WTC11 (cell line): ENCODE data around the gene SIN3A. TPM values are rescaled to one million over a fixed set of nuclear protein-coding genes. Genes with fewer than 3 reads are reported as not detected.
A peak's percentile ranks its signal among the peaks of the same experiment; 100 is the strongest.

Experiments
- ATF2 ChIP-seq: sonication (generic); formaldehyde crosslinking; IDR thresholded peaks from 2 replicates; pipeline ENCODE4 v1.8.1; 2022; ENCODE audit warnings: low read depth, missing genetic modification reagents, borderline replicate concordance
- E2F4 ChIP-seq: sonication (generic); formaldehyde crosslinking; IDR thresholded peaks from 2 replicates; pipeline ENCODE4 v1.8.1; 2022; ENCODE audit warnings: low read depth, mild to moderate bottlenecking, moderate library complexity, missing genetic modification reagents, borderline replicate concordance
- FOXK1 ChIP-seq: sonication (generic); formaldehyde crosslinking; IDR thresholded peaks from 2 replicates; pipeline ENCODE4 v1.8.0; 2022; ENCODE audit warnings: mild to moderate bottlenecking, moderate library complexity, missing genetic modification reagents
- FOXP4 ChIP-seq: sonication (generic); formaldehyde crosslinking; IDR thresholded peaks from 2 replicates; pipeline ENCODE4 v1.8.0; 2022; ENCODE audit warnings: mild to moderate bottlenecking, missing genetic modification reagents
- GABPB1 ChIP-seq: sonication (generic); formaldehyde crosslinking; IDR thresholded peaks from 2 replicates; pipeline ENCODE4 v1.8.1; 2023; ENCODE audit warnings: mild to moderate bottlenecking, missing genetic modification reagents
- GRHL2 ChIP-seq: fragments of 250-450 bp; sonication (Bioruptor Pico); IDR thresholded peaks from 2 replicates; pipeline ENCODE4 v1.8.0; 2022; ENCODE audit warnings: mild to moderate bottlenecking, moderate library complexity; ENCODE audit not compliant: insufficient replicate concordance, severe bottlenecking
- GTF2I ChIP-seq: fragments of 250-450 bp; sonication (Bioruptor Pico); conservative IDR thresholded peaks from 2 replicates; pipeline ENCODE4 v1.4.0; 2021; ENCODE audit warnings: mild to moderate bottlenecking
- MXD4 ChIP-seq: fragments of 250-450 bp; sonication (Bioruptor Pico); IDR thresholded peaks from 2 replicates; pipeline ENCODE4 v1.8.0; 2021; ENCODE audit warnings: mild to moderate bottlenecking, moderate library complexity, borderline replicate concordance
- NFE2L1 ChIP-seq: sonication (generic); formaldehyde crosslinking; IDR thresholded peaks from 2 replicates; pipeline ENCODE4 v1.8.1; 2023; ENCODE audit warnings: missing genetic modification reagents
- NFYB ChIP-seq: sonication (generic); formaldehyde crosslinking; conservative IDR thresholded peaks from 2 replicates; pipeline ENCODE4 v1.8.0; 2022; ENCODE audit warnings: low read depth, missing genetic modification reagents
- NR2C2 ChIP-seq: sonication (generic); formaldehyde crosslinking; IDR thresholded peaks from 2 replicates; pipeline ENCODE4 v1.8.0; 2022; ENCODE audit warnings: mild to moderate bottlenecking, missing genetic modification reagents
- OVOL2 ChIP-seq: fragments of 250-450 bp; sonication (Bioruptor Pico); IDR thresholded peaks from 2 replicates; pipeline ENCODE4 v1.9.0; 2021; ENCODE audit warnings: mild to moderate bottlenecking, borderline replicate concordance
- SMAD3 ChIP-seq: sonication (generic); formaldehyde crosslinking; IDR thresholded peaks from 2 replicates; pipeline ENCODE4 v1.8.0; 2022; ENCODE audit warnings: missing genetic modification reagents, mild to moderate bottlenecking, borderline replicate concordance
- TEAD1 ChIP-seq: sonication (generic); formaldehyde crosslinking; IDR thresholded peaks from 2 replicates; pipeline ENCODE4 v1.8.0; 2022; ENCODE audit warnings: mild to moderate bottlenecking, missing genetic modification reagents
- USF1 ChIP-seq: sonication (generic); formaldehyde crosslinking; IDR thresholded peaks from 2 replicates; pipeline ENCODE4 v1.8.0; 2022; ENCODE audit warnings: mild to moderate bottlenecking, missing genetic modification reagents
- USF2 ChIP-seq: sonication (generic); formaldehyde crosslinking; IDR thresholded peaks from 2 replicates; pipeline ENCODE4 v1.8.1; 2023; ENCODE audit warnings: mild to moderate bottlenecking, missing genetic modification reagents, moderate library complexity
- ZNF416 ChIP-seq: fragments of 250-450 bp; sonication (Bioruptor Pico); IDR thresholded peaks from 2 replicates; pipeline ENCODE4 v1.9.0; 2021; ENCODE audit warnings: mild to moderate bottlenecking, inconsistent platforms
- ZNF671 ChIP-seq: fragments of 250-450 bp; sonication (Bioruptor Pico); IDR thresholded peaks from 2 replicates; pipeline ENCODE4 v1.8.0; 2021; ENCODE audit warnings: mild to moderate bottlenecking
- ZSCAN18 ChIP-seq: fragments of 250-450 bp; sonication (Bioruptor Pico); IDR thresholded peaks from 2 replicates; pipeline ENCODE4 v2.1.2; 2022; ENCODE audit warnings: mild to moderate bottlenecking, moderate library complexity
- total RNA-seq: library from RNA; stranded (reverse); gene quantifications from 3 replicates; pipeline ENCODE4 v1.2.3, GENCODE V29; 2021
- TF ChIP-seq, protein P1 (sequence below): fragments of 250-450 bp; sonication (Bioruptor Pico); IDR thresholded peaks from 2 replicates; pipeline ENCODE4 v1.8.0; 2021; ENCODE audit warnings: mild to moderate bottlenecking
- TF ChIP-seq, protein P2 (sequence below): sonication (generic); formaldehyde crosslinking; IDR thresholded peaks from 2 replicates; pipeline ENCODE4 v1.8.1; 2023; ENCODE audit warnings: mild to moderate bottlenecking, missing genetic modification reagents, borderline replicate concordance
- TF ChIP-seq, protein P3 (sequence below): sonication (generic); formaldehyde crosslinking; conservative IDR thresholded peaks from 2 replicates; pipeline ENCODE4 v1.8.1; 2023; ENCODE audit warnings: mild to moderate bottlenecking, low read depth, missing genetic modification reagents, moderate library complexity

The SIN3A gene
- total RNA-seq, 1 experiment from 2014 or later: 113 TPM

GRCh38 chr15:75335705-75336355, 115.7 kb downstream of the SIN3A start, which contains the start of gene COMMD4 (continued):
- TF ChIP-seq E2F4 (CRISPR knock-in tag) (peak; percentile 84; the same call in 1 of the 2 replicates), GRHL2 (CRISPR knock-in tag) (no peak), MXD4 (CRISPR knock-in tag) (no peak), NR2C2 (CRISPR knock-in tag) (no peak), USF1 (CRISPR knock-in tag) (peak; percentile 99), NFE2L1 (CRISPR knock-in tag) (peak; percentile 69; the same call in 1 of the 2 replicates), ATF2 (CRISPR knock-in tag) (peak; percentile 42; the same call in 1 of the 2 replicates), FOXK1 (CRISPR knock-in tag) (peak; percentile 89), TEAD1 (CRISPR knock-in tag) (peak; percentile 84), GABPB1 (peak; percentile 76; the same call in 1 of the 2 replicates), NFYB (no peak), USF2 (CRISPR knock-in tag) (peak; percentile 99), ZSCAN18 (CRISPR knock-in tag) (no peak), SMAD3 (CRISPR knock-in tag) (peak; percentile 48; the same call in 1 of the 2 replicates), GTF2I (CRISPR knock-in tag) (no peak), FOXP4 (peak; percentile 43; the same call in 1 of the 2 replicates), ZNF416 (CRISPR knock-in tag) (no peak), ZNF671 (no peak), OVOL2 (CRISPR knock-in tag) (no peak)
- TF ChIP-seq, protein P1, sequence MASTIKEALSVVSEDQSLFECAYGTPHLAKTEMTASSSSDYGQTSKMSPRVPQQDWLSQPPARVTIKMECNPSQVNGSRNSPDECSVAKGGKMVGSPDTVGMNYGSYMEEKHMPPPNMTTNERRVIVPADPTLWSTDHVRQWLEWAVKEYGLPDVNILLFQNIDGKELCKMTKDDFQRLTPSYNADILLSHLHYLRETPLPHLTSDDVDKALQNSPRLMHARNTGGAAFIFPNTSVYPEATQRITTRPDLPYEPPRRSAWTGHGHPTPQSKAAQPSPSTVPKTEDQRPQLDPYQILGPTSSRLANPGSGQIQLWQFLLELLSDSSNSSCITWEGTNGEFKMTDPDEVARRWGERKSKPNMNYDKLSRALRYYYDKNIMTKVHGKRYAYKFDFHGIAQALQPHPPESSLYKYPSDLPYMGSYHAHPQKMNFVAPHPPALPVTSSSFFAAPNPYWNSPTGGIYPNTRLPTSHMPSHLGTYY: no peak
- TF ChIP-seq, protein P2, sequence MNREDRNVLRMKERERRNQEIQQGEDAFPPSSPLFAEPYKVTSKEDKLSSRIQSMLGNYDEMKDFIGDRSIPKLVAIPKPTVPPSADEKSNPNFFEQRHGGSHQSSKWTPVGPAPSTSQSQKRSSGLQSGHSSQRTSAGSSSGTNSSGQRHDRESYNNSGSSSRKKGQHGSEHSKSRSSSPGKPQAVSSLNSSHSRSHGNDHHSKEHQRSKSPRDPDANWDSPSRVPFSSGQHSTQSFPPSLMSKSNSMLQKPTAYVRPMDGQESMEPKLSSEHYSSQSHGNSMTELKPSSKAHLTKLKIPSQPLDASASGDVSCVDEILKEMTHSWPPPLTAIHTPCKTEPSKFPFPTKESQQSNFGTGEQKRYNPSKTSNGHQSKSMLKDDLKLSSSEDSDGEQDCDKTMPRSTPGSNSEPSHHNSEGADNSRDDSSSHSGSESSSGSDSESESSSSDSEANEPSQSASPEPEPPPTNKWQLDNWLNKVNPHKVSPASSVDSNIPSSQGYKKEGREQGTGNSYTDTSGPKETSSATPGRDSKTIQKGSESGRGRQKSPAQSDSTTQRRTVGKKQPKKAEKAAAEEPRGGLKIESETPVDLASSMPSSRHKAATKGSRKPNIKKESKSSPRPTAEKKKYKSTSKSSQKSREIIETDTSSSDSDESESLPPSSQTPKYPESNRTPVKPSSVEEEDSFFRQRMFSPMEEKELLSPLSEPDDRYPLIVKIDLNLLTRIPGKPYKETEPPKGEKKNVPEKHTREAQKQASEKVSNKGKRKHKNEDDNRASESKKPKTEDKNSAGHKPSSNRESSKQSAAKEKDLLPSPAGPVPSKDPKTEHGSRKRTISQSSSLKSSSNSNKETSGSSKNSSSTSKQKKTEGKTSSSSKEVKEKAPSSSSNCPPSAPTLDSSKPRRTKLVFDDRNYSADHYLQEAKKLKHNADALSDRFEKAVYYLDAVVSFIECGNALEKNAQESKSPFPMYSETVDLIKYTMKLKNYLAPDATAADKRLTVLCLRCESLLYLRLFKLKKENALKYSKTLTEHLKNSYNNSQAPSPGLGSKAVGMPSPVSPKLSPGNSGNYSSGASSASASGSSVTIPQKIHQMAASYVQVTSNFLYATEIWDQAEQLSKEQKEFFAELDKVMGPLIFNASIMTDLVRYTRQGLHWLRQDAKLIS (CRISPR knock-in tag): no peak
- TF ChIP-seq, protein P3, sequence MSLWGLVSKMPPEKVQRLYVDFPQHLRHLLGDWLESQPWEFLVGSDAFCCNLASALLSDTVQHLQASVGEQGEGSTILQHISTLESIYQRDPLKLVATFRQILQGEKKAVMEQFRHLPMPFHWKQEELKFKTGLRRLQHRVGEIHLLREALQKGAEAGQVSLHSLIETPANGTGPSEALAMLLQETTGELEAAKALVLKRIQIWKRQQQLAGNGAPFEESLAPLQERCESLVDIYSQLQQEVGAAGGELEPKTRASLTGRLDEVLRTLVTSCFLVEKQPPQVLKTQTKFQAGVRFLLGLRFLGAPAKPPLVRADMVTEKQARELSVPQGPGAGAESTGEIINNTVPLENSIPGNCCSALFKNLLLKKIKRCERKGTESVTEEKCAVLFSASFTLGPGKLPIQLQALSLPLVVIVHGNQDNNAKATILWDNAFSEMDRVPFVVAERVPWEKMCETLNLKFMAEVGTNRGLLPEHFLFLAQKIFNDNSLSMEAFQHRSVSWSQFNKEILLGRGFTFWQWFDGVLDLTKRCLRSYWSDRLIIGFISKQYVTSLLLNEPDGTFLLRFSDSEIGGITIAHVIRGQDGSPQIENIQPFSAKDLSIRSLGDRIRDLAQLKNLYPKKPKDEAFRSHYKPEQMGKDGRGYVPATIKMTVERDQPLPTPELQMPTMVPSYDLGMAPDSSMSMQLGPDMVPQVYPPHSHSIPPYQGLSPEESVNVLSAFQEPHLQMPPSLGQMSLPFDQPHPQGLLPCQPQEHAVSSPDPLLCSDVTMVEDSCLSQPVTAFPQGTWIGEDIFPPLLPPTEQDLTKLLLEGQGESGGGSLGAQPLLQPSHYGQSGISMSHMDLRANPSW: no peak
